WTC11 (cell line): ENCODE measurements around the gene SARDH.

Source experiments
- PRRX2 ChIP-seq: fragments of 250-450 bp; sonication (Bioruptor Pico); IDR thresholded peaks from 2 replicates; pipeline ENCODE4 v1.8.0; 2021; ENCODE audit warnings: mild to moderate bottlenecking
- ZNF138 ChIP-seq: sonication (generic); formaldehyde crosslinking; conservative IDR thresholded peaks from 2 replicates; pipeline ENCODE4 v1.8.1; 2022; ENCODE audit warnings: mild to moderate bottlenecking, moderate library complexity, missing genetic modification reagents
- TF ChIP-seq, protein P1 (sequence below): sonication (generic); formaldehyde crosslinking; IDR thresholded peaks from 2 replicates; pipeline ENCODE4 v1.8.1; 2022; ENCODE audit warnings: low read depth, missing genetic modification reagents, borderline replicate concordance

- no peak for TF ChIP-seq ZNF138 (CRISPR knock-in tag)
- no peak for TF ChIP-seq PRRX2
- TF ChIP-seq, protein P1, sequence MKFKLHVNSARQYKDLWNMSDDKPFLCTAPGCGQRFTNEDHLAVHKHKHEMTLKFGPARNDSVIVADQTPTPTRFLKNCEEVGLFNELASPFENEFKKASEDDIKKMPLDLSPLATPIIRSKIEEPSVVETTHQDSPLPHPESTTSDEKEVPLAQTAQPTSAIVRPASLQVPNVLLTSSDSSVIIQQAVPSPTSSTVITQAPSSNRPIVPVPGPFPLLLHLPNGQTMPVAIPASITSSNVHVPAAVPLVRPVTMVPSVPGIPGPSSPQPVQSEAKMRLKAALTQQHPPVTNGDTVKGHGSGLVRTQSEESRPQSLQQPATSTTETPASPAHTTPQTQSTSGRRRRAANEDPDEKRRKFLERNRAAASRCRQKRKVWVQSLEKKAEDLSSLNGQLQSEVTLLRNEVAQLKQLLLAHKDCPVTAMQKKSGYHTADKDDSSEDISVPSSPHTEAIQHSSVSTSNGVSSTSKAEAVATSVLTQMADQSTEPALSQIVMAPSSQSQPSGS (CRISPR knock-in tag) = no peak
Measured at GRCh38 chr9:133681658-133682306, 56.4 kb downstream of the SARDH start.
